SK-N-SH treated with all-trans-retinoic acid at 6 μM for 48 hours (cell line): Measurements from ENCODE around the gene ZCCHC14.

ENCODE experiments used
- ARNTL ChIP-seq: fragments of 450-650 bp; formaldehyde crosslinking; IDR thresholded peaks from 2 replicates; pipeline ENCODE4 v1.5.0; 2020; ENCODE audit warnings: low read depth, mild to moderate bottlenecking, moderate library complexity, borderline replicate concordance
- CREB5 ChIP-seq: fragments of 250-450 bp; sonication (Bioruptor Pico); IDR thresholded peaks from 2 replicates; pipeline ENCODE4 v1.5.1; 2020; ENCODE audit warnings: low read depth, mild to moderate bottlenecking, moderate library complexity
- CSDC2 ChIP-seq: fragments of 250-450 bp; sonication (Bioruptor Pico); IDR thresholded peaks from 2 replicates; pipeline ENCODE4 v1.5.0; 2020; ENCODE audit warnings: mild to moderate bottlenecking, moderate library complexity
- CSRNP3 ChIP-seq: fragments of 250-450 bp; sonication (Bioruptor Pico); IDR thresholded peaks from 2 replicates; pipeline ENCODE4 v1.5.1; 2021; ENCODE audit warnings: mild to moderate bottlenecking, moderate library complexity
- PATZ1 ChIP-seq: fragments of 250-450 bp; sonication (Bioruptor Pico); IDR thresholded peaks from 2 replicates; pipeline ENCODE4 v1.8.0; 2020; ENCODE audit warnings: mild to moderate bottlenecking, moderate library complexity, borderline replicate concordance
- RARB ChIP-seq: fragments of 250-450 bp; sonication (Bioruptor Pico); IDR thresholded peaks from 2 replicates; pipeline ENCODE4 v1.8.0; 2021; ENCODE audit warnings: mild to moderate bottlenecking, moderate library complexity
- TSHZ2 ChIP-seq: fragments of 250-450 bp; sonication (Bioruptor Pico); IDR thresholded peaks from 2 replicates; pipeline ENCODE4 v1.5.0; 2020; ENCODE audit warnings: mild to moderate bottlenecking, moderate library complexity
- ZNF565 ChIP-seq: fragments of 450-650 bp; formaldehyde crosslinking; conservative IDR thresholded peaks from 2 replicates; pipeline ENCODE4 v1.5.0; 2020; ENCODE audit warnings: low read depth, mild to moderate bottlenecking, moderate library complexity

GRCh38 chr16:87531418-87531817, 38.6 kb upstream of the ZCCHC14 start:
- TF ChIP-seq ARNTL (CRISPR knock-in tag) (no peak), ZNF565 (CRISPR knock-in tag) (no peak), CREB5 (CRISPR knock-in tag) (no peak), PATZ1 (CRISPR knock-in tag) (no peak), CSDC2 (CRISPR knock-in tag) (no peak), CSRNP3 (CRISPR knock-in tag) (no peak), RARB (CRISPR knock-in tag) (no peak), TSHZ2 (CRISPR knock-in tag) (no peak)
